Memory B cell (primary cell): ENCODE data around the gene CEP76.
"Not testable (repeated sequence)": the region's sequence is repeated elsewhere in the genome, so short reads cannot be mapped to it uniquely, and the experiment has no call there.

Experiments
- ATAC-seq: fragments of 150-1000 bp; cut with Tn5 transposase; 2 replicates; pipeline ENCODE4 v1.10.0; 2021; ENCODE audit warnings: low read depth, mild to moderate bottlenecking, moderate library complexity
- DNase-seq, 2 donors: peaks; one replicate each; pipeline ENCODE4 v3.0.0; 2022; ENCODE audit warnings: low spot score in 2 of 2
- H3K27ac Mint-ChIP-seq: one replicate; pipeline ENCODE4 v1.8.0; 2022; ENCODE audit warnings: mild to moderate bottlenecking, moderate library complexity, mixed read lengths
- H3K27me3 Mint-ChIP-seq: one replicate; pipeline ENCODE4 v1.8.0; 2022; ENCODE audit warnings: mixed read lengths
- H3K36me3 Mint-ChIP-seq: one replicate; pipeline ENCODE4 v1.8.0; 2022; ENCODE audit warnings: mild to moderate bottlenecking, mixed read lengths
- H3K4me1 Mint-ChIP-seq: one replicate; pipeline ENCODE4 v1.8.0; 2022; ENCODE audit warnings: mixed read lengths
- H3K4me3 Mint-ChIP-seq: one replicate; pipeline ENCODE4 v1.8.0; 2022; ENCODE audit warnings: mild to moderate bottlenecking, moderate library complexity, mixed read lengths
- H3K9me3 Mint-ChIP-seq: one replicate; pipeline ENCODE4 v1.8.0; 2022; ENCODE audit warnings: mixed read lengths

Gene CEP76

GRCh38 chr18:12643756-12644155 is 58.8 kb downstream of the CEP76 start:
- H3K27ac Mint-ChIP-seq, H3K36me3 Mint-ChIP-seq, ATAC-seq, H3K4me1 Mint-ChIP-seq, H3K27me3 Mint-ChIP-seq, H3K4me3 Mint-ChIP-seq, H3K9me3 Mint-ChIP-seq, DNase-seq: not testable (repeated sequence)

GRCh38 chr18:12640881-12641200 is 61.7 kb downstream of the CEP76 start:
- Mint-ChIP-seq H3K4me3 (no peak overlapping the region), H3K27me3 (peaks cover 6% of the 10 kb centered on the region), H3K27ac (no peak overlapping the region), H3K9me3 (no peaks in the 10 kb centered on the region), H3K4me1 (no peaks in the 10 kb centered on the region), H3K36me3 (no peaks in the 10 kb centered on the region)
- DNase-seq (no peak), ATAC-seq (no peak)

GRCh38 chr18:12639990-12640880 is 62.3 kb downstream of the CEP76 start:
- Mint-ChIP-seq H3K27me3 (peaks cover 3% of the 10 kb centered on the region), H3K4me1 (no peaks in the 10 kb centered on the region), H3K4me3 (no peak overlapping the region), H3K36me3 (no peaks in the 10 kb centered on the region), H3K27ac (no peak overlapping the region), H3K9me3 (no peaks in the 10 kb centered on the region)
- no peak for ATAC-seq
- no peak for DNase-seq

GRCh38 chr18:12638644-12639124 is 63.8 kb downstream of the CEP76 start:
- Mint-ChIP-seq H3K9me3 (no peaks in the 10 kb centered on the region), H3K4me3 (no peak overlapping the region), H3K27ac (no peak overlapping the region), H3K27me3 (peaks cover 3% of the 10 kb centered on the region), H3K36me3 (no peaks in the 10 kb centered on the region), H3K4me1 (no peaks in the 10 kb centered on the region)
- no peak for DNase-seq
- ATAC-seq: no peak

GRCh38 chr18:12637901-12638643 is 64.5 kb downstream of the CEP76 start:
- ATAC-seq: no peak
- H3K27ac Mint-ChIP-seq: no peak overlapping the region
- no peaks in the 10 kb centered on the region for H3K9me3 Mint-ChIP-seq

GRCh38 chr18:12637393-12637792 is 65.1 kb downstream of the CEP76 start:
- DNase-seq: no peak
- Mint-ChIP-seq H3K9me3 (no peaks in the 10 kb centered on the region), H3K27me3 (peaks cover 1% of the 10 kb centered on the region), H3K4me1 (no peaks in the 10 kb centered on the region), H3K27ac (no peak overlapping the region), H3K36me3 (no peaks in the 10 kb centered on the region), H3K4me3 (no peak overlapping the region)
- no peak for ATAC-seq

More at GRCh38 chr18:12637901-12638643, 64.5 kb downstream of the CEP76 start:
- Mint-ChIP-seq H3K27me3 (peaks cover 3% of the 10 kb centered on the region), H3K4me1 (no peaks in the 10 kb centered on the region), H3K4me3 (no peak overlapping the region), H3K36me3 (no peaks in the 10 kb centered on the region)
- no peak for DNase-seq

GRCh38 chr18:12631831-12632477 is 70.6 kb downstream of the CEP76 start:
- no peak for ATAC-seq

GRCh38 chr18:12630136-12630535 is 72.4 kb downstream of the CEP76 start:
- H3K36me3 Mint-ChIP-seq: no peaks in the 10 kb centered on the region
- H3K27me3 Mint-ChIP-seq: peaks cover 5% of the 10 kb centered on the region
- H3K4me3 Mint-ChIP-seq: no peak overlapping the region
- peaks cover 2% of the 10 kb centered on the region for H3K9me3 Mint-ChIP-seq
- no peaks in the 10 kb centered on the region for H3K4me1 Mint-ChIP-seq
- ATAC-seq (no peak), DNase-seq (no peak)
- H3K27ac Mint-ChIP-seq: no peak overlapping the region

More at GRCh38 chr18:12631831-12632477, 70.6 kb downstream of the CEP76 start:
- no peaks in the 10 kb centered on the region for H3K36me3 Mint-ChIP-seq
- peaks cover 5% of the 10 kb centered on the region for H3K27me3 Mint-ChIP-seq
- H3K27ac Mint-ChIP-seq: no peak overlapping the region
- no peak for DNase-seq
- peaks cover 2% of the 10 kb centered on the region for H3K9me3 Mint-ChIP-seq
- no peak overlapping the region for H3K4me3 Mint-ChIP-seq
- H3K4me1 Mint-ChIP-seq: no peaks in the 10 kb centered on the region

GRCh38 chr18:12628706-12629702 is 73.5 kb downstream of the CEP76 start:
- Mint-ChIP-seq H3K27me3 (peaks cover 5% of the 10 kb centered on the region), H3K4me1 (no peaks in the 10 kb centered on the region), H3K4me3 (no peak overlapping the region), H3K27ac (no peak overlapping the region), H3K36me3 (no peaks in the 10 kb centered on the region), H3K9me3 (peaks cover 2% of the 10 kb centered on the region)
- DNase-seq: no peak
- ATAC-seq: no peak

- DNase-seq, H3K27me3 Mint-ChIP-seq, H3K4me3 Mint-ChIP-seq, H3K27ac Mint-ChIP-seq, H3K4me1 Mint-ChIP-seq, H3K36me3 Mint-ChIP-seq, H3K9me3 Mint-ChIP-seq, ATAC-seq: not testable (repeated sequence)
These were observed 75.3 kb downstream of the CEP76 start for GRCh38 chr18:12627199-12627598.

- Mint-ChIP-seq H3K4me1 (no peaks in the 10 kb centered on the region), H3K4me3 (no peak overlapping the region), H3K9me3 (peaks cover 7% of the 10 kb centered on the region), H3K36me3 (peaks cover 3% of the 10 kb centered on the region), H3K27me3 (peaks cover 10% of the 10 kb centered on the region), H3K27ac (no peak overlapping the region)
- DNase-seq (no peak), ATAC-seq (no peak)
These were observed 77.3 kb downstream of the CEP76 start for GRCh38 chr18:12625241-12625640.
